K562 (cell line): ENCODE measurements around the gene NCAPD2. TPM values are rescaled to one million over a fixed set of nuclear protein-coding genes. Genes with fewer than 3 reads are reported as not detected.

ENCODE experiments used
- CC2D1A ChIP-seq: fragments of 450-650 bp; IDR thresholded peaks from 2 replicates; pipeline ENCODE4 v1.6.1; 2017; ENCODE audit warnings: mild to moderate bottlenecking
- CCNT2 ChIP-seq: IDR thresholded peaks from 2 replicates; pipeline ENCODE4 v1.6.1; 2011; ENCODE audit warnings: borderline replicate concordance, low read depth, mild to moderate bottlenecking, moderate library complexity, mixed read lengths, low read length; ENCODE audit not compliant: insufficient read length; ENCODE audit errors: extremely low read depth
- COPS2 ChIP-seq: fragments of 450-650 bp; conservative IDR thresholded peaks from 2 replicates; pipeline ENCODE4 v1.6.1; 2016; ENCODE audit warnings: mild to moderate bottlenecking, moderate library complexity
- EHMT2 ChIP-seq: fragments of 450-650 bp; IDR thresholded peaks from 2 replicates; pipeline ENCODE4 v1.6.1; 2018; ENCODE audit warnings: antibody characterized with exemption
- ERF ChIP-seq: fragments of 450-650 bp; formaldehyde crosslinking; IDR thresholded peaks from 2 replicates; pipeline ENCODE4 v1.4.0; 2020; ENCODE audit warnings: mild to moderate bottlenecking, mixed read lengths
- ETV5 ChIP-seq: sonication (generic); formaldehyde crosslinking; IDR thresholded peaks from 2 replicates; pipeline ENCODE4 v1.4.0; 2020; ENCODE audit warnings: low read depth, mild to moderate bottlenecking, missing genetic modification reagents
- EWSR1 ChIP-seq: fragments of 450-650 bp; IDR thresholded peaks from 2 replicates; pipeline ENCODE4 v1.6.1; 2018; ENCODE audit warnings: borderline replicate concordance, mild to moderate bottlenecking, low read depth, moderate library complexity; ENCODE audit not compliant: partially characterized antibody
- KLF13 ChIP-seq: fragments of 450-650 bp; IDR thresholded peaks from 2 replicates; pipeline ENCODE4 v1.6.1; 2016; ENCODE audit warnings: missing genetic modification characterization, low read depth, mild to moderate bottlenecking, missing compliant biosample characterization, moderate library complexity, borderline replicate concordance
- LEF1 ChIP-seq: fragments of 450-650 bp; IDR thresholded peaks from 2 replicates; pipeline ENCODE4 v1.6.1; 2016; ENCODE audit warnings: mild to moderate bottlenecking
- MTA2 ChIP-seq: fragments of 450-650 bp; IDR thresholded peaks from 2 replicates; pipeline ENCODE4 v1.6.1; 2016; ENCODE audit warnings: low read depth
- MTA3 ChIP-seq: fragments of 450-650 bp; formaldehyde crosslinking; IDR thresholded peaks from 2 replicates; pipeline ENCODE4 v1.6.1; 2017; ENCODE audit warnings: mild to moderate bottlenecking, borderline replicate concordance
- NCOA6 ChIP-seq: fragments of 450-650 bp; IDR thresholded peaks from 2 replicates; pipeline ENCODE4 v1.6.1; 2017; ENCODE audit warnings: mild to moderate bottlenecking
- POLR2A ChIP-seq: fragments of 450-650 bp; conservative IDR thresholded peaks from 2 replicates; pipeline ENCODE4 v1.6.1; 2016
- ZNF57 ChIP-seq: fragments of 450-650 bp; formaldehyde crosslinking; IDR thresholded peaks from 2 replicates; pipeline ENCODE4 v1.4.0; 2020; ENCODE audit warnings: mild to moderate bottlenecking, moderate library complexity
- ZNF77 ChIP-seq: fragments of 250-450 bp; sonication (Bioruptor Pico); IDR thresholded peaks from 2 replicates; pipeline ENCODE4 v1.5.0; 2020
- ZNF785 ChIP-seq: fragments of 250-450 bp; sonication (Bioruptor Pico); IDR thresholded peaks from 2 replicates; pipeline ENCODE4 v1.4.0; 2020; ENCODE audit warnings: mild to moderate bottlenecking
- polyA plus RNA-seq, 8 experiments: library from polyadenylated mRNA; depleted of rRNA in 4 of 8; stranded (reverse) in 5 of 8; unstranded in 3 of 8; fragments of >200 nt; fragmentation: Nextera tagmentation in 2 of 8; fragmentation: Illumina TruSeq in 1 of 8; extraction: Ambion mirVana in 2 of 8; extraction: Trizol in 1 of 8; gene quantifications; 2 replicates each; pipeline versions ENCODE4 v1.2.1 to v1.2.3, GENCODE V29; 2011 to 2014; ENCODE audit warnings: inconsistent platforms in 1 of 8, missing spikeins in 1 of 8
- total RNA-seq, 7 experiments: library from RNA; depleted of rRNA in 6 of 7; stranded (reverse); fragments of >200 nt in 6 of 7; fragmentation: Illumina TruSeq in 2 of 7; extraction: Trizol in 2 of 7; gene quantifications; 2 replicates each; pipeline versions ENCODE4 v1.2.1 to v1.2.3, GENCODE V29; 2011 to 2021; ENCODE audit warnings: low replicate concordance in 1 of 7
- TF ChIP-seq, protein P1 (sequence below): fragments of 450-650 bp; IDR thresholded peaks from 2 replicates; pipeline ENCODE4 v1.6.1; 2016; ENCODE audit warnings: mild to moderate bottlenecking
- TF ChIP-seq, protein P2 (sequence below): fragments of 250-450 bp; sonication (Bioruptor Pico); IDR thresholded peaks from 2 replicates; pipeline ENCODE4 v1.8.0; 2022; ENCODE audit warnings: inconsistent platforms, mild to moderate bottlenecking, moderate library complexity, borderline replicate concordance
- TF ChIP-seq, protein P3 (sequence below): sonication (generic); formaldehyde crosslinking; IDR thresholded peaks from 2 replicates; pipeline ENCODE4 v1.8.1; 2023; ENCODE audit warnings: missing genetic modification reagents, mild to moderate bottlenecking, borderline replicate concordance
- TF ChIP-seq, protein P4 (sequence below), 2 experiments: fragments of 450-650 bp in 1 of 2; sonication (generic) in 1 of 2; formaldehyde crosslinking; conservative IDR thresholded peaks; 2 replicates each; pipeline versions ENCODE4 v1.4.0 to v1.8.1; 2020 to 2022; ENCODE audit warnings: mild to moderate bottlenecking in 1 of 2, missing genetic modification reagents in 1 of 2

The NCAPD2 gene
- total and polyA plus RNA-seq, 9 of the 15 experiments (the other 6 are each of a cell fraction or from before 2014, with no cell fraction given) = 16.9 to 93.7 (median 68.3) TPM

DNA sequence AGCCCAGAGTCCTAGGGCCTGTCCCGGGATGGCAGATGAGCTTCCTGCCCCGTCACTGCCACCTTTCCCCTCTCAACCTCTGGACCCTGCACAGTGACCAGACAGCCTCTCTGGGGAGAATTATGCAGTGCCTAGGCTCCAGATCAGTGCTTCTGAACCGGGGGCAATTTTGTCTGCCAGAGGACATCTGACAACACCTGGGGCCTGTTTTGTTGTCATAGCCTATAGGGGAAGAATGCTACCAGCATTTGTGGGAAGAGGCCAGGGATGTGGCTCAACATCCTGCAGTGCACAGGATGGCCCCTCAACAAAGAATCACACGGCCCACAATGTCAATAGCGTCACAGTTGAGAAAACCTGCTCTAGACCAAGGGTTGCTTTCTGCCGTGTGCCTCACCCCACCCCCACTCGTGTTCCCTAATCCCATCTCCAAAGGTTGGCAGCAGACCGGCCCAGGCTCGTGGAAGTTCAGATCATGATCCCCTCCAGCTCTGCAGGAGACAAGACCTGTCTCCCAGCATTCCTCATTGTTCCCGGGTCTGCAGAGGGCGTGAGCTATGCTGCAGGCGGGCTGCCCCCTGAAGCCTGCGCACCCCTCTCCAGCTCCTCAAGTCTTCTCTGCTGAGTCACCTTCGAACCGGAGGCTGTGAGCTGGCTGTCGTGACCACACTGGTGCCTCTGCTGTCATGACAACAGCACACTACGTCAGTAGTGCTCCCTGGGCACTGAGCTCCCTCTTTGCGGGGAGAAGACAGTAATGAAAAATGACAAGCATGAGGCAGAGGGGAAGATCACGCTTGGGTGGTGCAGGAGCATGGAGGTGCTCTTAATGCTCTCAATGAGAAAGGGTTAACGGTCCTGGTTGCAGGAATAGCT, 38.4 kb downstream of the NCAPD2 start (continued):
- TF ChIP-seq, protein P1, sequence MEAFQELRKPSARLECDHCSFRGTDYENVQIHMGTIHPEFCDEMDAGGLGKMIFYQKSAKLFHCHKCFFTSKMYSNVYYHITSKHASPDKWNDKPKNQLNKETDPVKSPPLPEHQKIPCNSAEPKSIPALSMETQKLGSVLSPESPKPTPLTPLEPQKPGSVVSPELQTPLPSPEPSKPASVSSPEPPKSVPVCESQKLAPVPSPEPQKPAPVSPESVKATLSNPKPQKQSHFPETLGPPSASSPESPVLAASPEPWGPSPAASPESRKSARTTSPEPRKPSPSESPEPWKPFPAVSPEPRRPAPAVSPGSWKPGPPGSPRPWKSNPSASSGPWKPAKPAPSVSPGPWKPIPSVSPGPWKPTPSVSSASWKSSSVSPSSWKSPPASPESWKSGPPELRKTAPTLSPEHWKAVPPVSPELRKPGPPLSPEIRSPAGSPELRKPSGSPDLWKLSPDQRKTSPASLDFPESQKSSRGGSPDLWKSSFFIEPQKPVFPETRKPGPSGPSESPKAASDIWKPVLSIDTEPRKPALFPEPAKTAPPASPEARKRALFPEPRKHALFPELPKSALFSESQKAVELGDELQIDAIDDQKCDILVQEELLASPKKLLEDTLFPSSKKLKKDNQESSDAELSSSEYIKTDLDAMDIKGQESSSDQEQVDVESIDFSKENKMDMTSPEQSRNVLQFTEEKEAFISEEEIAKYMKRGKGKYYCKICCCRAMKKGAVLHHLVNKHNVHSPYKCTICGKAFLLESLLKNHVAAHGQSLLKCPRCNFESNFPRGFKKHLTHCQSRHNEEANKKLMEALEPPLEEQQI = no peak
- TF ChIP-seq COPS2 (no peak), ZNF77 (CRISPR knock-in tag) (no peak), POLR2A (peak; percentile 60), ERF (no peak), CC2D1A (no peak), CCNT2 (peak; percentile 49), ZNF785 (no peak), EWSR1 (no peak), MTA3 (peak; percentile 68; the same call in 1 of the 2 replicates), LEF1 (peak; percentile 63; the same call in 1 of the 2 replicates), EHMT2 (no peak), ETV5 (CRISPR knock-in tag) (no peak), KLF13 (tag) (no peak), NCOA6 (no peak), MTA2 (no peak), ZNF57 (CRISPR knock-in tag) (no peak)
- TF ChIP-seq, protein P2, sequence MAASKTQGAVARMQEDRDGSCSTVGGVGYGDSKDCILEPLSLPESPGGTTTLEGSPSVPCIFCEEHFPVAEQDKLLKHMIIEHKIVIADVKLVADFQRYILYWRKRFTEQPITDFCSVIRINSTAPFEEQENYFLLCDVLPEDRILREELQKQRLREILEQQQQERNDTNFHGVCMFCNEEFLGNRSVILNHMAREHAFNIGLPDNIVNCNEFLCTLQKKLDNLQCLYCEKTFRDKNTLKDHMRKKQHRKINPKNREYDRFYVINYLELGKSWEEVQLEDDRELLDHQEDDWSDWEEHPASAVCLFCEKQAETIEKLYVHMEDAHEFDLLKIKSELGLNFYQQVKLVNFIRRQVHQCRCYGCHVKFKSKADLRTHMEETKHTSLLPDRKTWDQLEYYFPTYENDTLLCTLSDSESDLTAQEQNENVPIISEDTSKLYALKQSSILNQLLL (CRISPR knock-in tag) = no peak
- TF ChIP-seq, protein P3, sequence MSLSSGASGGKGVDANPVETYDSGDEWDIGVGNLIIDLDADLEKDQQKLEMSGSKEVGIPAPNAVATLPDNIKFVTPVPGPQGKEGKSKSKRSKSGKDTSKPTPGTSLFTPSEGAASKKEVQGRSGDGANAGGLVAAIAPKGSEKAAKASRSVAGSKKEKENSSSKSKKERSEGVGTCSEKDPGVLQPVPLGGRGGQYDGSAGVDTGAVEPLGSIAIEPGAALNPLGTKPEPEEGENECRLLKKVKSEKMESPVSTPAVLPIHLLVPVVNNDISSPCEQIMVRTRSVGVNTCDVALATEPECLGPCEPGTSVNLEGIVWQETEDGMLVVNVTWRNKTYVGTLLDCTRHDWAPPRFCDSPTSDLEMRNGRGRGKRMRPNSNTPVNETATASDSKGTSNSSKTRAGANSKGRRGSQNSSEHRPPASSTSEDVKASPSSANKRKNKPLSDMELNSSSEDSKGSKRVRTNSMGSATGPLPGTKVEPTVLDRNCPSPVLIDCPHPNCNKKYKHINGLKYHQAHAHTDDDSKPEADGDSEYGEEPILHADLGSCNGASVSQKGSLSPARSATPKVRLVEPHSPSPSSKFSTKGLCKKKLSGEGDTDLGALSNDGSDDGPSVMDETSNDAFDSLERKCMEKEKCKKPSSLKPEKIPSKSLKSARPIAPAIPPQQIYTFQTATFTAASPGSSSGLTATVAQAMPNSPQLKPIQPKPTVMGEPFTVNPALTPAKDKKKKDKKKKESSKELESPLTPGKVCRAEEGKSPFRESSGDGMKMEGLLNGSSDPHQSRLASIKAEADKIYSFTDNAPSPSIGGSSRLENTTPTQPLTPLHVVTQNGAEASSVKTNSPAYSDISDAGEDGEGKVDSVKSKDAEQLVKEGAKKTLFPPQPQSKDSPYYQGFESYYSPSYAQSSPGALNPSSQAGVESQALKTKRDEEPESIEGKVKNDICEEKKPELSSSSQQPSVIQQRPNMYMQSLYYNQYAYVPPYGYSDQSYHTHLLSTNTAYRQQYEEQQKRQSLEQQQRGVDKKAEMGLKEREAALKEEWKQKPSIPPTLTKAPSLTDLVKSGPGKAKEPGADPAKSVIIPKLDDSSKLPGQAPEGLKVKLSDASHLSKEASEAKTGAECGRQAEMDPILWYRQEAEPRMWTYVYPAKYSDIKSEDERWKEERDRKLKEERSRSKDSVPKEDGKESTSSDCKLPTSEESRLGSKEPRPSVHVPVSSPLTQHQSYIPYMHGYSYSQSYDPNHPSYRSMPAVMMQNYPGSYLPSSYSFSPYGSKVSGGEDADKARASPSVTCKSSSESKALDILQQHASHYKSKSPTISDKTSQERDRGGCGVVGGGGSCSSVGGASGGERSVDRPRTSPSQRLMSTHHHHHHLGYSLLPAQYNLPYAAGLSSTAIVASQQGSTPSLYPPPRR (CRISPR knock-in tag) = no peak
- TF ChIP-seq, protein P4, sequence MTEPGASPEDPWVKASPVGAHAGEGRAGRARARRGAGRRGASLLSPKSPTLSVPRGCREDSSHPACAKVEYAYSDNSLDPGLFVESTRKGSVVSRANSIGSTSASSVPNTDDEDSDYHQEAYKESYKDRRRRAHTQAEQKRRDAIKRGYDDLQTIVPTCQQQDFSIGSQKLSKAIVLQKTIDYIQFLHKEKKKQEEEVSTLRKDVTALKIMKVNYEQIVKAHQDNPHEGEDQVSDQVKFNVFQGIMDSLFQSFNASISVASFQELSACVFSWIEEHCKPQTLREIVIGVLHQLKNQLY (CRISPR knock-in tag; conservative IDR thresholded peaks at IDR 0.05) = no peak
